Measurements from ENCODE around the gene PRRT1B.

GRCh38 chr9:131559421-131560000 lies 14.2 kb downstream of the PRRT1B start:
- TF ChIP-seq CTCF (IDR thresholded peaks at IDR 0.05) (no peak), POLR2AphosphoS5 (IDR thresholded peaks at IDR 0.05) (no peak)

Data from gastroesophageal sphincter (tissue), 3 donors.